A673 (cell line): ENCODE data around the gene PTK7. TPM values are rescaled to one million over a fixed set of nuclear protein-coding genes. Genes with fewer than 3 reads are reported as not detected.

Source experiments
- BruUV-seq: library from RNA; stranded (reverse); fragments of 400-500 nt; replicated peaks from 2 replicates; lab custom pipeline; 2021; lab: Mats Ljungman, UMichigan
- CTCF ChIA-PET: fragments of 300-600 bp; sonication (Branson Sonifier 250); formaldehyde crosslinking; loops from one replicate; lab custom pipeline; 2022; ENCODE audit warnings: antibody characterized with exemption; lab: Charles Lee
- POLR2A ChIA-PET: fragments of 300-600 bp; sonication (Branson Sonifier 250); formaldehyde crosslinking; loops from one replicate; lab custom pipeline; 2022; ENCODE audit warnings: antibody characterized with exemption; ENCODE audit not compliant: low non-redundant PET; lab: Charles Lee
- DNase-seq: peaks from one replicate; pipeline ENCODE4 v3.0.0-alpha.2; 2015; ENCODE audit warnings: low spot score
- H3K27ac ChIP-seq: fragments of 200-600 bp; sonication (generic); 2 replicates; pipeline ENCODE4 v1.5.1; 2016; ENCODE audit warnings: mixed run types, low read depth, mild to moderate bottlenecking, mixed read lengths, antibody characterized with exemption, low read length; ENCODE audit not compliant: poor library complexity, severe bottlenecking
- H3K27me3 ChIP-seq: fragments of 200-600 bp; sonication (generic); replicated peaks from 2 replicates; pipeline ENCODE4 v1.6.1; 2017; ENCODE audit warnings: mixed run types, low read depth, mild to moderate bottlenecking, mixed read lengths, antibody characterized with exemption, low read length; ENCODE audit not compliant: insufficient read depth, poor library complexity
- H3K36me3 ChIP-seq: fragments of 200-600 bp; sonication (generic); 2 replicates; pipeline ENCODE4 v1.6.1; 2016; ENCODE audit warnings: mixed run types, mild to moderate bottlenecking, mixed read lengths, antibody characterized with exemption, low read length; ENCODE audit not compliant: insufficient read depth, poor library complexity, severe bottlenecking
- H3K4me1 ChIP-seq: fragments of 200-600 bp; sonication (generic); 2 replicates; pipeline ENCODE4 v1.6.1; 2017; ENCODE audit warnings: mixed run types, mild to moderate bottlenecking, mixed read lengths, antibody characterized with exemption, low read length; ENCODE audit not compliant: insufficient read depth, poor library complexity, severe bottlenecking
- H3K4me3 ChIP-seq: fragments of 200-600 bp; sonication (generic); 2 replicates; pipeline ENCODE4 v1.5.1; 2016; ENCODE audit warnings: low read depth, mixed run types, mild to moderate bottlenecking, mixed read lengths, low read length; ENCODE audit not compliant: poor library complexity, severe bottlenecking
- H3K9me3 ChIP-seq: fragments of 200-600 bp; sonication (generic); 2 replicates; pipeline ENCODE4 v1.6.1; 2016; ENCODE audit warnings: mixed run types, low read depth, mild to moderate bottlenecking, mixed read lengths, antibody characterized with exemption, low read length; ENCODE audit not compliant: poor library complexity, severe bottlenecking
- EZH2 ChIP-seq: fragments of 200-600 bp; sonication (generic); IDR thresholded peaks from 2 replicates; pipeline ENCODE4 v1.6.1; 2017; ENCODE audit warnings: borderline replicate concordance, low read depth, mild to moderate bottlenecking, mixed read lengths, antibody characterized with exemption, low read length; ENCODE audit not compliant: poor library complexity, severe bottlenecking
- intact Hi-C: fragments of 100-400 bp; cut with micrococcal nuclease; formaldehyde crosslinking; loops from one replicate; pipeline ENCODE4 v1.10.0; 2022; ENCODE audit not compliant: unreplicated experiment
- total RNA-seq: library from RNA; stranded (reverse); gene quantifications from 2 replicates; pipeline ENCODE4 v1.2.3, GENCODE V29; 2021
- TF ChIP-seq, protein P1 (sequence below): fragments of 300-800, 200-600 bp; sonication (generic); conservative IDR thresholded peaks from 2 replicates; pipeline ENCODE4 v1.5.1; 2017; ENCODE audit warnings: low read depth, mild to moderate bottlenecking, antibody characterized with exemption, low read length, moderate library complexity, mixed read lengths

Gene PTK7
- total RNA-seq, 1 experiment from 2014 or later, result 84.5 TPM

DNA sequence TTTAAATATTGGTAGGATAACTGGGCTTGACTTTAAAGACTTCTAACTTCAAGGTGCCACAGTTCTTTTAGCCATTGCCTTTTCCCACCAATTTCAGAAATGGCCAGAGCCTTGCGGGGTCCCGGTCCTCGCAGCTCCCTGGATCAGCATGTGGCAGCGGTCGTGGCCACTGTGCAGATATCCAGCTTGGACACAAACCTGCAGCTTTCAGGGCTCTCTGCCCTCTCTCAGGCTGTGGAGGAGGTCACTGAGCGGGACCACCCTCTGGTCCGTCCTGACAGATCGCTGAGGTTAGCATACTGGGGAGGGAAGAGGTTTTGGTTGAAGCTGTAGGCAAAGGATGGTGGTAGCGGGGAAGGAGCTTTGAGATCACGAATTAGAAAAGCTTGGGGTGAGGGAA, 112.3 kb downstream of the PTK7 start:
- no peak for DNase-seq
- ChIA-PET CTCF (interaction anchor here (0.6 kb wide), 1 partner anchor 293 kb away, joined by 4 read pairs; no protein-coding TSS in a partner anchor), POLR2A (no interaction called here)
- Histone ChIP-seq H3K4me1 (no peaks in the 10 kb centered on the region), H3K27ac (no peak overlapping the region), H3K36me3 (peaks cover 20% of the 10 kb centered on the region), H3K27me3 (no peaks in the 10 kb centered on the region), H3K9me3 (no peaks in the 10 kb centered on the region), H3K4me3 (no peak overlapping the region)
- TF ChIP-seq, protein P1, sequence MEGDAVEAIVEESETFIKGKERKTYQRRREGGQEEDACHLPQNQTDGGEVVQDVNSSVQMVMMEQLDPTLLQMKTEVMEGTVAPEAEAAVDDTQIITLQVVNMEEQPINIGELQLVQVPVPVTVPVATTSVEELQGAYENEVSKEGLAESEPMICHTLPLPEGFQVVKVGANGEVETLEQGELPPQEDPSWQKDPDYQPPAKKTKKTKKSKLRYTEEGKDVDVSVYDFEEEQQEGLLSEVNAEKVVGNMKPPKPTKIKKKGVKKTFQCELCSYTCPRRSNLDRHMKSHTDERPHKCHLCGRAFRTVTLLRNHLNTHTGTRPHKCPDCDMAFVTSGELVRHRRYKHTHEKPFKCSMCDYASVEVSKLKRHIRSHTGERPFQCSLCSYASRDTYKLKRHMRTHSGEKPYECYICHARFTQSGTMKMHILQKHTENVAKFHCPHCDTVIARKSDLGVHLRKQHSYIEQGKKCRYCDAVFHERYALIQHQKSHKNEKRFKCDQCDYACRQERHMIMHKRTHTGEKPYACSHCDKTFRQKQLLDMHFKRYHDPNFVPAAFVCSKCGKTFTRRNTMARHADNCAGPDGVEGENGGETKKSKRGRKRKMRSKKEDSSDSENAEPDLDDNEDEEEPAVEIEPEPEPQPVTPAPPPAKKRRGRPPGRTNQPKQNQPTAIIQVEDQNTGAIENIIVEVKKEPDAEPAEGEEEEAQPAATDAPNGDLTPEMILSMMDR, result no peak
- TF ChIP-seq EZH2, result no peak
- no TSS peak for BruUV-seq
- intact Hi-C loops, result no loop called here

DNA sequence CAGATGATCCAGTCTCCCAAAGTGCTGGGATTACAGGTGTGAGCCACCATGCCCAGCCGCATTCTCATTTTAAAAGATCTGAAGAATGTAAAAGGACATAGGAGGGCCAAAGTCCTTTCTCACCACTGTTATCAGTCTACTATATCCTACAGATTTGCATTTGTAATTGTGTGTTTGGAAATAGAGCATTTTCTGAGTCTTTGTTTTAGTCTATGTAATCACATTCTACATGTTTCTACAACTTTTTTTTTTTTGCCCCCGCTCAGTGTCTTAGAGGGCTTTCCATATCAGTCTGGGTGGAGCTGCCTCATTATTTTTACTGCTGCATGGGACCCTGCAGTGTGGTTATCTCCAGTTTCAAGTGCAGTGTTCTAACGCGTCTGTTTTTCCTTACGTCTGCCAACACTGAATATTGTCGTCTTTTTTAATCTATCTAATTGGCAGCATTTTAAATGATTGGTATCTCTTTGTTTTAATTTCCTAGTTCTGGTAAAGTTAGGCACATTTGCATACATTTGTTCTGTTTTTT, 113.7 kb downstream of the PTK7 start:
- ChIA-PET CTCF (no interaction called here), POLR2A (no interaction called here)
- no peak for DNase-seq
- Histone ChIP-seq H3K36me3 (peaks cover 20% of the 10 kb centered on the region), H3K9me3 (no peaks in the 10 kb centered on the region), H3K4me3 (no peak overlapping the region), H3K27me3 (no peaks in the 10 kb centered on the region), H3K4me1 (no peaks in the 10 kb centered on the region), H3K27ac (no peak overlapping the region)
- TF ChIP-seq EZH2, result no peak
- TF ChIP-seq, protein P1, result no peak
- BruUV-seq, result no TSS peak
- intact Hi-C loops, result no loop called here

DNA sequence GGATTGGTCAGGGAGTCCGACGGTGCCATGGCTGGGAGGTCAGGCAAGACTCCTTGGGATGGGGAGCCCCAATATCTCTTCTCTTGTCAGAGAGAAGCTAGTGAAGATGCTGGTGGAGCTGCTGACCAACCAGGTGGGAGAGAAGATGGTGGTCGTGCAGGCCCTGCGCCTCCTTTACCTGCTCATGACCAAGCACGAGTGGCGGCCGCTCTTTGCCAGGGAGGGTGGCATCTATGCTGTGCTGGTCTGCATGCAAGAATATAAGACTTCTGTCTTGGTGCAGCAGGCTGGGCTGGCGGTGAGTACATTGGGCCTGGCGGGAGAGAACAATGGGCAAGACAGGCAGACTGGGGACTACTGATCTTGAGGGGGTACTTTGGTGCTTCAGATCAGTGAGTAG, 116.8 kb downstream of the PTK7 start:
- Histone ChIP-seq H3K9me3 (no peaks in the 10 kb centered on the region), H3K27ac (no peak overlapping the region), H3K27me3 (no peaks in the 10 kb centered on the region), H3K36me3 (peaks cover 6% of the 10 kb centered on the region), H3K4me1 (no peaks in the 10 kb centered on the region), H3K4me3 (no peak overlapping the region)
- intact Hi-C loops, result no loop called here
- DNase-seq, result no peak
- ChIA-PET CTCF (no interaction called here), POLR2A (no interaction called here)
- BruUV-seq, result no TSS peak
- TF ChIP-seq, protein P1, result no peak
- TF ChIP-seq EZH2, result no peak
